ENCODE results near the gene FHIP2A.
A peak's percentile ranks its signal among the peaks of the same experiment; 100 is the strongest.
"Not testable (repeated sequence)": the region's sequence is repeated elsewhere in the genome, so short reads cannot be mapped to it uniquely, and the experiment has no call there.

The FHIP2A gene

GRCh38 chr10:114856544-114857287, 35.1 kb downstream of the FHIP2A start:
- DNase-seq (ENCODE audit: low read depth): peak; percentile 91

DNA sequence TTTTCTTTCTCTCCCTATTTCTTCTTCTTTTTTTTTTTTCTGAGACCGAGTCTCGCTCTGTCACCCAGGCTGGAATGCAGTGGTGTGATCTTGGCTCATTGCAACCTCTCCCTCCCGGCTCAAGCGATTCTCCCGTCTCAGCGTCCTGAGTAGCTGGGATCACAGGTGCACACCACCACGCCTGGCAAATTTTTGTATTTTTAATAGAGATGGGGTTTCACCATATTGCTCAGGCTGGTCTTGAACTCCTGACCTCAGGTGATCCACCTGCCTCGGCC, 35.6 kb downstream of the FHIP2A start:
- DNase-seq (ENCODE audit: low read depth): not testable (repeated sequence)

DNA sequence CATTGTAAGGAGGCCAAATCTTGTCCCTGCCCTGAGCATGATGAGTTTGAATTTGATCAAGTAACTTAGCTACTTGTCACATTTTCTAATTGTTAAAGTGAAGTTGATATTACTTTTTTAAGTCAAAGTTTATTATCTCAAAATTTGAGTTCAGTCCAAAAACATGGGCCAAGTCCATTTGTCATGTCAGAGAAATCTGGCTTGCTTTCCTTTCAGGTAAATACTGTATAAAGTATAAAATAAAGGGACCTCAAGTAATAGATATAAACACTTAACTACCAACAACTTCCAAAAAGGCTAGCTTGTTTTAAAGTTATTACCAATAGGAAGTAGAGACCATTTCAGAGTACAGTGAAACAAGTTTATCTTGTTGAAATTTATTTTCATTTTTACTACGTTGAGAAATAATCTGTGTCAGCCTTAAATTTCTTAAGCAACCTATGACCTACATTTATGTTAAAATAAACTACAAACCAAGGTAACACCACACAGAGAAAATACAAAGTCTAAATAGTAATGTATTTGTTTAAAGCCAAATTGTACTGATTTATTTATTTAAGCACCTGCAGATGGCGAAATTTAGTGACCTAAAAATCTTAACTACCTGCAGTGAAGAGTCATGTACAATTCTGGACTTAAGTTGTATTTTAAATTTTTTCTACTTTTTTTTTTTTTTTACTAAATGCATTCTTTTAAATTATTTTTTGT, 36.5 kb downstream of the FHIP2A start:
- no peak for DNase-seq (ENCODE audit: low read depth)

DNA sequence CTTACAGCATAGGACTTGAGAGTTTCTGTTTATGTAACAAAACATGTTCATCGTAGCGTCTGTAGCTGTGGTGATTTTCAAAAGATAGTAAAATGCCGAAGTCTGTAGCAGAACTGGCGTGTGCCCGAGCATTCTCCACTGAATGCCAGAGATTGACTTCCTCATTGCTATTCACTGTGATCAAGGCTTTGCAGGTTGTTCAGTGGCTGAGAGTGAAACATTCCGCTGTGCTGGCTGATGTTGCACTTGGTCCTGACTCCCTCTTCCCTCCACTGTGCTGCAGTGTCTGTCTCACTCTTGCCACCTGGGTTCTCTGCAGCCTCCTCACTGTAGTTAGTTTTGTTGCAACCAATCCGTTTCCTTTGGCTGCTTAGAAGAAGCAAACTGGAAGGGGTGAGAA, 37.6 kb downstream of the FHIP2A start:
- no peak for DNase-seq (ENCODE audit: low read depth)

DNA sequence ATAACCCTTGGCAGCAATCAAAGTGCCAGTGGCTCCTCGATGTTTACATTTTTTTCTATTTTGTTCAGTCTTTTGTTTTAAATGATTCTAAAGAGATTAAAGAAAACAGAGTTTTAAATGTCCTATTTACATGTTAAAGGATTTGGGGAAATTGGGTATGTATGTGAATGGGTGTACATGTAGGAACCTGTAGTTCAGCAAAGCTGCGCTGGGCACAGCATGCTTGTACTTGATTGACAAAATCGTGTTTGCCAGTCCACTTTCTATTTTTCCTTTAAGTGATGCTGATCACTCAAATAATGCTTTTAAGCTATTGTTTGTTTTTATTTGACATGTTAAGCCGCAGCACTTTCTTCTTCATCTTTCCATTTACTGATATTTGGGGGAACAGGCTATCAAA, 40.9 kb downstream of the FHIP2A start:
- DNase-seq (ENCODE audit: low read depth): no peak

GRCh38 chr10:114867365-114867764, 45.8 kb downstream of the FHIP2A start:
- no peak for DNase-seq (ENCODE audit: low read depth)

- peak; percentile 63 for DNase-seq (ENCODE audit: low read depth)
Measured at GRCh38 chr10:114868870-114869519, 47.4 kb downstream of the FHIP2A start.

DNA sequence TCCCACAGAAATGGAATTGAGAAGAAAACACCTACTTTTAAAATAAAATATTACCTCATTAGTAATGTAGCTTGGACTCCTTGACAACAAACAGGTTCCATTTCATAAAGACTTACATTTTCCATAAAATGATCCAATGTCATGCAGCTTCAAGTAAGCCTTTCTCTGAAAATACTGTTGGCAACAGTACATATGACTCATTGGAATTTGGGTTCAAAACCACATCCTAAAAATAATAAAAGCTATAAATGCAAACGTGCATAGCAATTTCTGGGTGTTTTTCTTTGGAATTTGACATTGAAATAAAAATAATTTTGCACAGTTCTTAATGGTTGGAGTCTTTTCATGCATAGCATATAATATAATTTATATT, 47.9 kb downstream of the FHIP2A start:
- peak; percentile 85 for DNase-seq (ENCODE audit: low read depth)

- DNase-seq (ENCODE audit: low read depth): no peak
Measured at GRCh38 chr10:114870486-114870885, 48.9 kb downstream of the FHIP2A start.

- DNase-seq (ENCODE audit: low read depth): no peak
Measured at GRCh38 chr10:114871379-114871778, 49.8 kb downstream of the FHIP2A start.

Measured in EH (cell line).